Measurements from ENCODE around the gene MED27. TPM values are rescaled to one million over a fixed set of nuclear protein-coding genes. Genes with fewer than 3 reads are reported as not detected.

MED27 gene
- total and polyA plus RNA-seq, 9 of the 15 experiments (the other 6 are each of a cell fraction or from before 2014, with no cell fraction given) = 24.4 to 91.0 (median 36.1) TPM

DNA sequence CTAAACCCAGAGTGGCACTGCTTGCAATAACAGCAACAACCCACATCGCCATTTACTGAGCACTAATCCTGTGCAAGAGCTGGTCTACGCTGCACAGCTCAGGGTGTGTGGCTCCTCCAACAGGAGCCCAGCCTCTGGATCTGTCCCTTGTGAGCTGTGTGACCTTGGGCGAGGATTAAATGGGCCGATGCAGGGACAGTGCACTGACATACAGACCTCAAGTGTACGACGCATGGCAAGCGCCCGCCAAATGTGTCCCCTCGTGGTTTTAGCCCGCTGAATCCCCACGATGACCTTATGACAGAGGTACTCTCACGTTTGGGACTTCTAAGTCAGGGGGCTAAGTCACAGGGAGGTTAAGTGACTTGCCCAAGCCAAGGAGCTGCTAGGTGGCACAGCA lies 209.5 kb downstream of the MED27 start:
- Histone ChIP-seq H3K9ac (ENCODE audit: insufficient read depth in 1 of 2, low read depth in 2 of 2, low read length in 2 of 2) (no peak overlapping the region), H2AFZ (ENCODE audit: low read depth, low read length) (no peak overlapping the region), H3K4me1 (replicated peaks in 1 of 2; ENCODE audit: control insufficient read depth in 2 of 2, insufficient read depth in 2 of 2, low read length in 2 of 2) (peaks cover 0 to 4% of the 10 kb centered on the region in 2 experiments; a peak in 1 of 5 replicates), H3K4me2 (ENCODE audit: insufficient read depth, low read length) (no peak overlapping the region), H3K36me3 (ENCODE audit: control insufficient read depth, insufficient read depth, low read length) (no peaks in the 10 kb centered on the region), H3K4me3 (no peak overlapping the region), H4K20me1 (replicated peaks; ENCODE audit: control insufficient read depth, insufficient read depth, low read length) (peaks cover 3% of the 10 kb centered on the region; the same call in 1 of the 2 replicates), H3K27me3 (ENCODE audit: control insufficient read depth in 2 of 2, insufficient read depth in 2 of 2, low read length in 2 of 2) (no peaks in the 10 kb centered on the region), H3K9me1 (ENCODE audit: control insufficient read depth, insufficient read depth, low read length) (no peaks in the 10 kb centered on the region), H3K79me2 (ENCODE audit: control insufficient read depth, insufficient read depth, low read length) (no peaks in the 10 kb centered on the region), H3K27ac (ENCODE audit: extremely low read depth, low read depth, low read length) (no peak overlapping the region), H3K9me3 (replicated peaks; ENCODE audit: control insufficient read depth, insufficient read depth, low read depth, low read length) (no peaks in the 10 kb centered on the region)
- DNase-seq (ENCODE audit: extremely low read depth in 1 of 4, low spot score in 3 of 4) = no peak
- no peak for TF ChIP-seq MYC (IDR thresholded peaks at IDR 0.05; ENCODE audit: low read depth, low read length)
- no peak for TF ChIP-seq MYC (CRISPR knock-in tag; IDR thresholded peaks at IDR 0.05; ENCODE audit: borderline replicate concordance, low read depth)
- TF ChIP-seq BDP1 (IDR thresholded peaks at IDR 0.05; ENCODE audit: insufficient read depth, insufficient read length) = no peak
- no peak for TF ChIP-seq ZNF133 (CRISPR knock-in tag; IDR thresholded peaks at IDR 0.05)
- TF ChIP-seq IRF2 (CRISPR knock-in tag; IDR thresholded peaks at IDR 0.05) = no peak
- TF ChIP-seq ATF1 (CRISPR knock-in tag; IDR thresholded peaks at IDR 0.05) = no peak
- TF ChIP-seq ATF1 (tag; IDR thresholded peaks at IDR 0.05) = no peak
- TF ChIP-seq ZNF12 (CRISPR knock-in tag; IDR thresholded peaks at IDR 0.05) = no peak
- TF ChIP-seq HMG20A (CRISPR knock-in tag; conservative IDR thresholded peaks at IDR 0.05) = no peak
- no peak for TF ChIP-seq NR4A1 (CRISPR knock-in tag; IDR thresholded peaks at IDR 0.05)
- no peak for TF ChIP-seq NR4A1 (tag; IDR thresholded peaks at IDR 0.05)
- TF ChIP-seq, protein P1, sequence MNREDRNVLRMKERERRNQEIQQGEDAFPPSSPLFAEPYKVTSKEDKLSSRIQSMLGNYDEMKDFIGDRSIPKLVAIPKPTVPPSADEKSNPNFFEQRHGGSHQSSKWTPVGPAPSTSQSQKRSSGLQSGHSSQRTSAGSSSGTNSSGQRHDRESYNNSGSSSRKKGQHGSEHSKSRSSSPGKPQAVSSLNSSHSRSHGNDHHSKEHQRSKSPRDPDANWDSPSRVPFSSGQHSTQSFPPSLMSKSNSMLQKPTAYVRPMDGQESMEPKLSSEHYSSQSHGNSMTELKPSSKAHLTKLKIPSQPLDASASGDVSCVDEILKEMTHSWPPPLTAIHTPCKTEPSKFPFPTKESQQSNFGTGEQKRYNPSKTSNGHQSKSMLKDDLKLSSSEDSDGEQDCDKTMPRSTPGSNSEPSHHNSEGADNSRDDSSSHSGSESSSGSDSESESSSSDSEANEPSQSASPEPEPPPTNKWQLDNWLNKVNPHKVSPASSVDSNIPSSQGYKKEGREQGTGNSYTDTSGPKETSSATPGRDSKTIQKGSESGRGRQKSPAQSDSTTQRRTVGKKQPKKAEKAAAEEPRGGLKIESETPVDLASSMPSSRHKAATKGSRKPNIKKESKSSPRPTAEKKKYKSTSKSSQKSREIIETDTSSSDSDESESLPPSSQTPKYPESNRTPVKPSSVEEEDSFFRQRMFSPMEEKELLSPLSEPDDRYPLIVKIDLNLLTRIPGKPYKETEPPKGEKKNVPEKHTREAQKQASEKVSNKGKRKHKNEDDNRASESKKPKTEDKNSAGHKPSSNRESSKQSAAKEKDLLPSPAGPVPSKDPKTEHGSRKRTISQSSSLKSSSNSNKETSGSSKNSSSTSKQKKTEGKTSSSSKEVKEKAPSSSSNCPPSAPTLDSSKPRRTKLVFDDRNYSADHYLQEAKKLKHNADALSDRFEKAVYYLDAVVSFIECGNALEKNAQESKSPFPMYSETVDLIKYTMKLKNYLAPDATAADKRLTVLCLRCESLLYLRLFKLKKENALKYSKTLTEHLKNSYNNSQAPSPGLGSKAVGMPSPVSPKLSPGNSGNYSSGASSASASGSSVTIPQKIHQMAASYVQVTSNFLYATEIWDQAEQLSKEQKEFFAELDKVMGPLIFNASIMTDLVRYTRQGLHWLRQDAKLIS (CRISPR knock-in tag; IDR thresholded peaks at IDR 0.05) = no peak
- TF ChIP-seq, protein P2, sequence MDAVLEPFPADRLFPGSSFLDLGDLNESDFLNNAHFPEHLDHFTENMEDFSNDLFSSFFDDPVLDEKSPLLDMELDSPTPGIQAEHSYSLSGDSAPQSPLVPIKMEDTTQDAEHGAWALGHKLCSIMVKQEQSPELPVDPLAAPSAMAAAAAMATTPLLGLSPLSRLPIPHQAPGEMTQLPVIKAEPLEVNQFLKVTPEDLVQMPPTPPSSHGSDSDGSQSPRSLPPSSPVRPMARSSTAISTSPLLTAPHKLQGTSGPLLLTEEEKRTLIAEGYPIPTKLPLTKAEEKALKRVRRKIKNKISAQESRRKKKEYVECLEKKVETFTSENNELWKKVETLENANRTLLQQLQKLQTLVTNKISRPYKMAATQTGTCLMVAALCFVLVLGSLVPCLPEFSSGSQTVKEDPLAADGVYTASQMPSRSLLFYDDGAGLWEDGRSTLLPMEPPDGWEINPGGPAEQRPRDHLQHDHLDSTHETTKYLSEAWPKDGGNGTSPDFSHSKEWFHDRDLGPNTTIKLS (IDR thresholded peaks at IDR 0.05; ENCODE audit: borderline replicate concordance, low read depth) = no peak
- no peak for TF ChIP-seq SMAD1 (IDR thresholded peaks at IDR 0.05; ENCODE audit: low read depth, low read length, partially characterized antibody)
- no peak for TF ChIP-seq HIVEP1 (CRISPR knock-in tag; IDR thresholded peaks at IDR 0.05)
- TF ChIP-seq TSC22D4 (tag; IDR thresholded peaks at IDR 0.05) = no peak
- intact Hi-C loops (cut with micrococcal nuclease) = no loop called here
- ChIA-PET CTCF (ENCODE audit: low intra/inter-chr PET ratio) (no interaction called here), POLR2A (no interaction called here)
- ATAC-seq = no peak
- no TSS peak for BruUV-seq (replicated peaks)
- in situ Hi-C loops (cut with MboI) = no loop called here
- WGBS (ENCODE audit: insufficient coverage, low coverage, missing lambda C conversion rate) = 77% methylated on average over 8 of the region's 12 CpGs
- no peak for FAIRE-seq

Data from K562 (cell line).